ENCODE measurements around the gene NPTX1.

NPTX1 gene

GRCh38 chr17:80464486-80464885, 11.9 kb downstream of the NPTX1 start:
- FAIRE-seq (no peak), DNase-seq (ENCODE audit: extremely low spot score, insufficient read length, low read depth) (no peak)

- DNase-seq (ENCODE audit: extremely low spot score, insufficient read length, low read depth): no peak
- FAIRE-seq: no peak
These were observed 12.5 kb downstream of the NPTX1 start for GRCh38 chr17:80463784-80464400.

GRCh38 chr17:80461528-80462160, 14.8 kb downstream of the NPTX1 start:
- DNase-seq (ENCODE audit: extremely low spot score, insufficient read length, low read depth): no peak
- no peak for FAIRE-seq

GRCh38 chr17:80460429-80460834, 16.0 kb downstream of the NPTX1 start:
- FAIRE-seq (no peak), DNase-seq (ENCODE audit: extremely low spot score, insufficient read length, low read depth) (no peak)

GRCh38 chr17:80459234-80459633, 17.2 kb downstream of the NPTX1 start:
- FAIRE-seq: no peak
- no peak for DNase-seq (ENCODE audit: extremely low spot score, insufficient read length, low read depth)

GRCh38 chr17:80458016-80458415, 18.4 kb downstream of the NPTX1 start:
- FAIRE-seq (no peak), DNase-seq (ENCODE audit: extremely low spot score, insufficient read length, low read depth) (no peak)

GRCh38 chr17:80457236-80457856, 19.1 kb downstream of the NPTX1 start:
- FAIRE-seq (no peak), DNase-seq (ENCODE audit: extremely low spot score, insufficient read length, low read depth) (no peak)

GRCh38 chr17:80456465-80457235, 19.8 kb downstream of the NPTX1 start:
- FAIRE-seq (no peak), DNase-seq (ENCODE audit: extremely low spot score, insufficient read length, low read depth) (no peak)

- DNase-seq (ENCODE audit: extremely low spot score, insufficient read length, low read depth): no peak
- FAIRE-seq: no peak
These were observed 20.6 kb downstream of the NPTX1 start for GRCh38 chr17:80455784-80456183.

GRCh38 chr17:80455336-80455710, 21.1 kb downstream of the NPTX1 start:
- FAIRE-seq (peak; percentile 58), DNase-seq (ENCODE audit: extremely low spot score, insufficient read length, low read depth) (peak; percentile 52)

GRCh38 chr17:80454557-80455335, 21.7 kb downstream of the NPTX1 start:
- DNase-seq (ENCODE audit: extremely low spot score, insufficient read length, low read depth) (peak; percentile 99), FAIRE-seq (peak; percentile 98)

- FAIRE-seq (no peak), DNase-seq (ENCODE audit: extremely low spot score, insufficient read length, low read depth) (no peak)
These were observed 22.3 kb downstream of the NPTX1 start for GRCh38 chr17:80453998-80454556.

GRCh38 chr17:80453126-80453997, 23.0 kb downstream of the NPTX1 start:
- no peak for DNase-seq (ENCODE audit: extremely low spot score, insufficient read length, low read depth)
- no peak for FAIRE-seq

GRCh38 chr17:80452173-80452915, 24.1 kb downstream of the NPTX1 start:
- FAIRE-seq: no peak
- no peak for DNase-seq (ENCODE audit: extremely low spot score, insufficient read length, low read depth)

GRCh38 chr17:80451104-80451775, 25.2 kb downstream of the NPTX1 start:
- DNase-seq (ENCODE audit: extremely low spot score, insufficient read length, low read depth) (no peak), FAIRE-seq (no peak)

GRCh38 chr17:80449930-80450576, 26.4 kb downstream of the NPTX1 start:
- no peak for FAIRE-seq

More at GRCh38 chr17:80449930-80450576, 26.4 kb downstream of the NPTX1 start:
- DNase-seq (ENCODE audit: extremely low spot score, insufficient read length, low read depth): no peak
